Measurements from ENCODE around the gene HOXB4.

The HOXB4 gene

GRCh38 chr17:48577946-48578615 lies at the start of gene HOXB4:
TSS of gene HOXB4 (minus strand) at chr17:48578350. CDS start at chr17:48578319, 31 bp downstream.
- Histone ChIP-seq H3K9me3 (ENCODE audit: control insufficient read depth in 2 of 2, low read length in 2 of 2) (no peaks in the 10 kb centered on the region), H3K27me3 (ENCODE audit: control insufficient read depth in 2 of 2, insufficient read depth in 2 of 2, low read length in 2 of 2) (peaks cover 2 to 4% of the 10 kb centered on the region in 2 donors), H3K36me3 (ENCODE audit: control insufficient read depth in 2 of 2, insufficient read depth in 2 of 2, low read length in 2 of 2) (no peaks in the 10 kb centered on the region), H3K9ac (ENCODE audit: low read depth in 1 of 2, low read length in 2 of 2) (peak within 1 kb of the TSS; percentile 55 to 72), H3K27ac (ENCODE audit: low read depth in 2 of 2, low read length in 2 of 2) (peak within 1 kb of the TSS; percentile 85 to 86), H3K4me1 (ENCODE audit: control insufficient read depth in 2 of 2, insufficient read depth in 2 of 2, low read length in 2 of 2) (peaks cover 38 to 48% of the 10 kb centered on the region in 2 donors), H3K4me3 (ENCODE audit: low read length in 2 of 2) (peak within 1 kb of the TSS; percentile 53 to 75)

DNA sequence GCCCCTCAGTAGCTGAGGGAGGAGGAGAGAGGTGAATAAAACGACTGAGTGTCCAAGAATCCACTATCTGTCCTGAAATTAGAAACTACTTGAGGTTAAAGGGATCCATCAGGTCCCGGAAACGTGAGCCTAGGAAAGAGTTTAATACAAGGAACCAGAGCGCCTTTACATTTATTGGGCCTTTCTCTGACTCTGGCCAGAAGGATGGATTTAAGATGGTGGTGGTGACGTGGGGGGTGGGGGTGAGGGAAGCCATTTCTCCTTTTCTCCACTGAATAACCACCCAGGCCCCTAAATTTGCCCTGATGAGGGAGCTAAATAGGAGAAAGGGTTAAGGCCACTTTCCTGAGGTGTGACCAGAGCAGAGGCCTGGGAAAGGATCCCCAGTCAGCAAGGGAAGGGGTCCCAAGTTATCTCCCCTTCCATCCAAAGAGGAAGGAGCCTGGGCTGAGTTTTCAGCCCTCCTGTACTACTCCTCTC lies 49.0 kb upstream of the HOXB4 start:
- peak overlapping the region; percentile 68 to 84 for H3K9ac ChIP-seq (ENCODE audit: low read depth in 1 of 2, low read length in 2 of 2)
- peaks cover 52 to 59% of the 10 kb centered on the region in 2 donors for H3K4me1 ChIP-seq (ENCODE audit: control insufficient read depth in 2 of 2, insufficient read depth in 2 of 2, low read length in 2 of 2)
- no peaks in the 10 kb centered on the region for H3K36me3 ChIP-seq (ENCODE audit: control insufficient read depth in 2 of 2, insufficient read depth in 2 of 2, low read length in 2 of 2)
- no peaks in the 10 kb centered on the region for H3K9me3 ChIP-seq (ENCODE audit: control insufficient read depth in 2 of 2, low read length in 2 of 2)
- H3K4me3 ChIP-seq (ENCODE audit: low read length in 2 of 2) = peak overlapping the region; percentile 71 to 74
- H3K27ac ChIP-seq (ENCODE audit: low read depth in 2 of 2, low read length in 2 of 2) = peak overlapping the region; percentile 91 to 94
- peaks cover 21 to 42% of the 10 kb centered on the region in 2 donors for H3K27me3 ChIP-seq (ENCODE audit: control insufficient read depth in 2 of 2, insufficient read depth in 2 of 2, low read length in 2 of 2)

DNA sequence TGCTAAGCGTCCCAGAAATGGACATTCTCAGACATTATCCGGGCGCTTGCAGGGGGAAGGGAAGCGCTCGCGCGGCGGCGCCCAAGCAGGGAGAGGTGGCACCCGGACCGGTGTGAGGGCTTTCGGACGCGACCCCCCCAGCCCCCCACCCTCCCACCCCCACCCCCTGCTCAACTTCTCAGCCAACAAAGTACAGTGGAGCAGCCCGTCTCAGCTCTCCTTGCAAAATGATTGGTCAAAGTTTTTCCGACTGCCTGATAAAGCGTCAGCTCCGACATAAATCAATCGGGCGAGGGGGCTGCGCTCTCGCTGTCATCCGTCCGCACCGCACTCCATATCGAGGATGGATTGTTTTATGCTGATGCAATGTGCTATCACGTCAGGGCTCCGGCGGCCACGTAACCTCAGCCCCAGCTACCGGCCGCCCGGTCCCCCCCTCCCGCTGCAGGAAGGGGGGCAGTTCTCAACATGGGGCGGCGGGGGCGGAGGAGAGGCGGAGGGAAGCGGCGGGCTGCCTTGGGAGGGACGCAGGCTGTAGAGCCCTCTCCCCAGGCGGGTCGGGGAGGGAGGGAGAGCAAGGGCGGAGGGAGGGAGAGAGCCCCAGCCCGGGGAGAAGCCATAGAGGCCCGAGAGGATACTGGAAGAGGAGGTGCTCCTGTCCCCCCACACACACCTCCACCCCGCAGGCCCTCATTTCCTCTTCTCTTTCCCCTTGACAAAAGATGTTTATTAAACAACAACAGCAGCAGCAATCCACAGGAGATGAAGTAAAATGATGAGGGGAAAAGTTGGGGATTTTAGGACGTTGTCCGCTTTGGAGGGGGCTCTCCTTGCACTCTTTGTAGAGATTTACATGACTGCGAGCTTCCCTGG lies 48.3 kb upstream of the HOXB4 start, which contains the start of gene HOXB9:
HOXB9 (minus strand) TSS at position 114 of the 873 bp plus-strand sequence; CDS start at position 25, 89 bp downstream.
- peaks cover 21 to 48% of the 10 kb centered on the region in 2 donors for H3K27me3 ChIP-seq (ENCODE audit: control insufficient read depth in 2 of 2, insufficient read depth in 2 of 2, low read length in 2 of 2)
- no peaks in the 10 kb centered on the region for H3K36me3 ChIP-seq (ENCODE audit: control insufficient read depth in 2 of 2, insufficient read depth in 2 of 2, low read length in 2 of 2)
- peak within 1 kb of the TSS; percentile 72 to 74 for H3K4me3 ChIP-seq (ENCODE audit: low read length in 2 of 2)
- H3K27ac ChIP-seq (ENCODE audit: low read depth in 2 of 2, low read length in 2 of 2) = peak within 1 kb of the TSS; percentile 91 to 94
- H3K4me1 ChIP-seq (ENCODE audit: control insufficient read depth in 2 of 2, insufficient read depth in 2 of 2, low read length in 2 of 2) = peaks cover 52 to 57% of the 10 kb centered on the region in 2 donors
- H3K9me3 ChIP-seq (ENCODE audit: control insufficient read depth in 2 of 2, low read length in 2 of 2) = no peaks in the 10 kb centered on the region
- H3K9ac ChIP-seq (ENCODE audit: low read depth in 1 of 2, low read length in 2 of 2) = peak within 1 kb of the TSS; percentile 75 to 84

GRCh38 chr17:48625495-48626244 lies 47.5 kb upstream of the HOXB4 start:
- Histone ChIP-seq H3K27ac (ENCODE audit: low read depth in 2 of 2, low read length in 2 of 2) (peak overlapping the region; percentile 91 to 94), H3K4me3 (ENCODE audit: low read length in 2 of 2) (peak overlapping the region; percentile 72 to 74), H3K4me1 (ENCODE audit: control insufficient read depth in 2 of 2, insufficient read depth in 2 of 2, low read length in 2 of 2) (peaks cover 54 to 55% of the 10 kb centered on the region in 2 donors), H3K36me3 (ENCODE audit: control insufficient read depth in 2 of 2, insufficient read depth in 2 of 2, low read length in 2 of 2) (no peaks in the 10 kb centered on the region), H3K27me3 (ENCODE audit: control insufficient read depth in 2 of 2, insufficient read depth in 2 of 2, low read length in 2 of 2) (peaks cover 17 to 48% of the 10 kb centered on the region in 2 donors), H3K9me3 (ENCODE audit: control insufficient read depth in 2 of 2, low read length in 2 of 2) (no peaks in the 10 kb centered on the region), H3K9ac (ENCODE audit: low read depth in 1 of 2, low read length in 2 of 2) (peak overlapping the region; percentile 75 to 84)

GRCh38 chr17:48624544-48625494 lies 46.7 kb upstream of the HOXB4 start:
- Histone ChIP-seq H3K27me3 (ENCODE audit: control insufficient read depth in 2 of 2, insufficient read depth in 2 of 2, low read length in 2 of 2) (peaks cover 17 to 43% of the 10 kb centered on the region in 2 donors), H3K36me3 (ENCODE audit: control insufficient read depth in 2 of 2, insufficient read depth in 2 of 2, low read length in 2 of 2) (no peaks in the 10 kb centered on the region), H3K27ac (ENCODE audit: low read depth in 2 of 2, low read length in 2 of 2) (peak overlapping the region; percentile 91 to 94), H3K4me3 (ENCODE audit: low read length in 2 of 2) (peak overlapping the region; percentile 69 to 74), H3K9me3 (ENCODE audit: control insufficient read depth in 2 of 2, low read length in 2 of 2) (no peaks in the 10 kb centered on the region), H3K4me1 (ENCODE audit: control insufficient read depth in 2 of 2, insufficient read depth in 2 of 2, low read length in 2 of 2) (peaks cover 54 to 56% of the 10 kb centered on the region in 2 donors), H3K9ac (ENCODE audit: low read depth in 1 of 2, low read length in 2 of 2) (peak overlapping the region; percentile 63 to 84)

DNA sequence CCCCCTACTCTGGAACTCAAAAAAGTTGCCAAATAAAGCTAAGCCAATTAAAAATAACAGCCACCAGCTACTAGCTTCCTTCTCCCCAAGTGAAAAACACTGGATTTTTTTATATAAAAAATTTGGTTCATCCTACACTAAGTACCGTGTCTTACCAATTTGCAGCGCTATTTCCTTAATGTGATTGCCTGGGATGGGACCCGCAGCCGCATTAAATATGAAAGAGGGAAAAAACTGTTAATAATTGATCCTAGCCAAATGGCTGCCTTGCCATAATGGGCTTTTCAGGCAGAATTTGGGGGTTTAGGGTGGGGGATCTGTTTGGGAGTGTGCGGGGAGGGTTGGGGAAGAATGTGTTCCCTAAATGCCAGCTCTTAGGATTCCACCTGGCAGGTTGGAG lies 46.0 kb upstream of the HOXB4 start:
- Histone ChIP-seq H3K9me3 (ENCODE audit: control insufficient read depth in 2 of 2, low read length in 2 of 2) (no peaks in the 10 kb centered on the region), H3K27me3 (ENCODE audit: control insufficient read depth in 2 of 2, insufficient read depth in 2 of 2, low read length in 2 of 2) (peaks cover 17 to 42% of the 10 kb centered on the region in 2 donors), H3K4me3 (ENCODE audit: low read length in 2 of 2) (peak overlapping the region; percentile 24 to 69), H3K9ac (ENCODE audit: low read depth in 1 of 2, low read length in 2 of 2) (peak overlapping the region; percentile 63 to 84), H3K4me1 (ENCODE audit: control insufficient read depth in 2 of 2, insufficient read depth in 2 of 2, low read length in 2 of 2) (peaks cover 51 to 55% of the 10 kb centered on the region in 2 donors), H3K36me3 (ENCODE audit: control insufficient read depth in 2 of 2, insufficient read depth in 2 of 2, low read length in 2 of 2) (no peaks in the 10 kb centered on the region), H3K27ac (ENCODE audit: low read depth in 2 of 2, low read length in 2 of 2) (peak overlapping the region in 1 of 2 donors; percentile 94)

DNA sequence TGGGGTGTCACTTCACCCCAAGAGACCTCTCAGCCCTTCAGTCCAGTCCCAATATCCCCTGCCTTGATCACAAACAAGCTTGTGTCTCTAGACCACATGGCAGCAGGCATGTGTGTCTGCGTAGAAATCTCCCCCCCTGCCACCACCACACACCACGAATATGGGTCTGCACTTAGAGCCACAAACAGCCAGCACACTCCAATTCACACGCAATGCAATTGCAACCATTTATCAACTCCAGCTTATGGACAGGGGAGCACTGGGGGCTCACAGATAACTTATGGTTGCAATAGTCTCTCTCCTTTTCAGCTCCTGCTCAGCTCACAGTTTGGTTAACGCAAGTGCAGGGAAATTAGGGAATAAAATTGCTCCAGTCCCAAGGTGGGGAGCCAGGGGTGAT lies 45.4 kb upstream of the HOXB4 start:
- no peak overlapping the region for H3K9ac ChIP-seq (ENCODE audit: low read depth in 1 of 2, low read length in 2 of 2)
- H3K9me3 ChIP-seq (ENCODE audit: control insufficient read depth in 2 of 2, low read length in 2 of 2) = no peaks in the 10 kb centered on the region
- H3K27me3 ChIP-seq (ENCODE audit: control insufficient read depth in 2 of 2, insufficient read depth in 2 of 2, low read length in 2 of 2) = peaks cover 15 to 37% of the 10 kb centered on the region in 2 donors
- no peaks in the 10 kb centered on the region for H3K36me3 ChIP-seq (ENCODE audit: control insufficient read depth in 2 of 2, insufficient read depth in 2 of 2, low read length in 2 of 2)
- H3K4me3 ChIP-seq (ENCODE audit: low read length in 2 of 2) = peak overlapping the region in 1 of 2 donors; percentile 20
- peak overlapping the region in 1 of 2 donors; percentile 7 for H3K27ac ChIP-seq (ENCODE audit: low read depth in 2 of 2, low read length in 2 of 2)
- peaks cover 51 to 55% of the 10 kb centered on the region in 2 donors for H3K4me1 ChIP-seq (ENCODE audit: control insufficient read depth in 2 of 2, insufficient read depth in 2 of 2, low read length in 2 of 2)

DNA sequence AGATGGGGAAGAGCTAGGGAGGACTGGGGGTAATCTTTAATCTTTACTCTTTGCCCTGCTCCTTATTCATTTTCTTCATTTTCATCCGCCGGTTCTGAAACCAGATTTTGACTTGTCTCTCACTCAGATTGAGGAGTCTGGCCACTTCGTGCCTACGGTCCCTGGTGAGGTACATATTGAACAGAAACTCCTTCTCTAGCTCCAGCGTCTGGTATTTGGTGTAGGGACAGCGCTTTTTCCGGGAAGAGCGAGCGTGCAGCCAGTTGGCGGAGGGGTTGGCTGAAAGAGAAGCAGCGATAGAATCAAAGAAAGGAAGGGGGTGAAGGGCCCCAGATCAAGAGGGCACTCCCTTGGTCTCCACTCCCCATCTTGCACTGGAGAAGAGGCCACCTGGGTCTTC lies 44.7 kb upstream of the HOXB4 start:
- Histone ChIP-seq H3K36me3 (ENCODE audit: control insufficient read depth in 2 of 2, insufficient read depth in 2 of 2, low read length in 2 of 2) (no peaks in the 10 kb centered on the region), H3K4me1 (ENCODE audit: control insufficient read depth in 2 of 2, insufficient read depth in 2 of 2, low read length in 2 of 2) (peaks cover 48 to 54% of the 10 kb centered on the region in 2 donors), H3K27me3 (ENCODE audit: control insufficient read depth in 2 of 2, insufficient read depth in 2 of 2, low read length in 2 of 2) (peaks cover 14 to 37% of the 10 kb centered on the region in 2 donors), H3K4me3 (ENCODE audit: low read length in 2 of 2) (no peak overlapping the region), H3K9me3 (ENCODE audit: control insufficient read depth in 2 of 2, low read length in 2 of 2) (no peaks in the 10 kb centered on the region), H3K9ac (ENCODE audit: low read depth in 1 of 2, low read length in 2 of 2) (no peak overlapping the region), H3K27ac (ENCODE audit: low read depth in 2 of 2, low read length in 2 of 2) (peak overlapping the region in 1 of 2 donors; percentile 7)
